HG03064 (cell line): Measurements from ENCODE around the gene TSPAN3.

Experiments used
- ATAC-seq: cut with Tn5 transposase; IDR thresholded peaks from one replicate; pipeline ENCODE4 v1.9.1; 2021; ENCODE audit warnings: low read depth; ENCODE audit not compliant: unreplicated experiment

TSPAN3 gene

GRCh38 chr15:77012868-77013267 lies 58.0 kb downstream of the TSPAN3 start:
- no peak for ATAC-seq

- no peak for ATAC-seq
These were observed 58.7 kb downstream of the TSPAN3 start for GRCh38 chr15:77012117-77012712.

DNA sequence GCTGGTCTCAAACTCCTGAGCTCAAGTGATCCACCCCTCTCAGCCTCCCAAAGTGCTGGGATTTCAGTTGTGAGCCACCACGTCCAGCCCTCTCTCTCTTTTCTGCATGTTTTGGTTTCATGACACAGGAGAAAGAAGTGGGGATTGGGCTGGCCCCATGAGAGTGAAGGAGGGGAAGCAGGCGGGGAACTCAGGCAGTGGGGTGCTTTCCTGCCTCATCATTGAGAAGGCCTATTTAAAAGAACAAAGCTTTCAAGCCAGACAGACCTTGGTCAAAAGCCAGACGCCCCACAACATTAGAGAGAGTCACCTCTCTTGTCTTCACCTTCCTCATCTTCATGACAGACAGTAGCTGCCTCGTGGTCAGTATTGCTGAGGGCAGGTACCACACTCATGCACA lies 60.1 kb downstream of the TSPAN3 start:
- ATAC-seq, result no peak

DNA sequence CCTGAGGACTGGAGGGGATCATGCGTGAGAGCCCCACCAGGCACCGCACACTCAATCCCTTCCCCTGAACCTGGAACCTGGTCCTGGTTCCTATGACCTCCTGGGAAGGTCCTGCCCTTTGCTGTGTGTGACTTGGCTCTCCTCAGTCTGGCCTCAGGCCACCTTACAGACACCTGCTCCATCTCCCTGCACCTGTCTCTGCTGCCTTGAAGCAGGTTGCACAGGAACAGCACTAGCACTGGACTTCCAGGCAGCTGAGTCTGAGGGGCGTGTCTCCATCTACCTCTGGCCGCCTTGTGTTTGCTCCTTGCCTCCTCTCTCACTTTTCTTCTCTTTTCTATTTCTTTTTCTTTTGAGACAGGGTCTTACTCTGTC lies 60.6 kb downstream of the TSPAN3 start:
- ATAC-seq, result no peak

- ATAC-seq, result no peak
These were observed 61.1 kb downstream of the TSPAN3 start for GRCh38 chr15:77009646-77010311.

GRCh38 chr15:77009176-77009575 lies 61.7 kb downstream of the TSPAN3 start:
- no peak for ATAC-seq

GRCh38 chr15:77004189-77004588 lies 66.7 kb downstream of the TSPAN3 start:
- ATAC-seq, result no peak

- peak; percentile 66 for ATAC-seq
These were observed 67.7 kb downstream of the TSPAN3 start for GRCh38 chr15:77002954-77003912.

GRCh38 chr15:77002436-77002835 lies 68.5 kb downstream of the TSPAN3 start:
- ATAC-seq, result no peak

GRCh38 chr15:77001966-77002365 lies 68.9 kb downstream of the TSPAN3 start:
- ATAC-seq, result no peak

GRCh38 chr15:77001351-77001750 lies 69.6 kb downstream of the TSPAN3 start:
- no peak for ATAC-seq

DNA sequence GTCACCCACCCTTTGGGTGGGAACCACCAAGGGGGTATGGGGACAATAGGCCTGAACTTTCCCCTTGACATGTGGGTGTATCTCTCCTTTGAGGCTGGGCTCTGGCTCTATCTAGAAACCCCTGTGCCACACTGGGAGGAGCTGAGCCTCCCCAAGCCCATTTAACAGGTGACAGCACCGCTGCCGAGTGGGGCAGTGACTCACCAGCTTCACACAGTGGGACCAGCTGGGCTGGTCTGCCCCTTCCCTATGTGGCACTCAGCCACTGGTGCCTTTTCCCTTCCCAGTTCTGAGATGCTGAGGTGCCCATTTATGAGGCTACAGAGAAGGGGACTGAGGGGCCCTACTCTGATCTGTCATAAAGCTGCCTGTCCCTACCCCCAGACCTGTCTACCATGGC lies 70.9 kb downstream of the TSPAN3 start:
- no peak for ATAC-seq

DNA sequence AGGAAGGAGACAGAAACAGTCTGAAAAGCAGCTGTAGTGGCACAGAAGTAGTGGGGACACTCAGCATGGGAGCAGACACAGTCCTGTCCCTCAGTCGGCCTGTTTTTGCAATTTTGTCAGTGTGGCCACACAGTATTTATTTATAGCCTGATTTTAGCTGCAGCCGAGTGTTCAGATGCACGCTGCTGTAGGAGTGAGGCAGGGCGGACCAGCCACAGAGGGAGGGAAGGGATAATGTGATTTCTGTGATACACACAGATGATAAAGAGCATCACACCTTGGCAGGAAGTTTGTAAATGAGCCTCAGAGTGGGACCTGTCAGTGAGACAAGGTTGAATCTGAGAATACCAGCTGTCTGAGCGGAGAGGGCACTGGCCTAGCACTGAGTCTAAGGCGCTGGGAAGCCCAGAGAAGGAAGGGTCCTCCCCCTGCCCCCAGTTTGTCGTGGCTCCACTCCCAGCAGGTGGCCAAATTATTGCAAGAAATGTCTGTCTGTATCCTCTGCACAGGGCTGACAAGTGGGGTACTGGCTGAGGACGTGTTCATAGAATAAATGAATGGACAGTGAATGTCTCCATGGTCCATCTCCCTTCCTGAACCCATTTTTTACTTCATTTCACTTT lies 72.1 kb downstream of the TSPAN3 start:
- no peak for ATAC-seq

DNA sequence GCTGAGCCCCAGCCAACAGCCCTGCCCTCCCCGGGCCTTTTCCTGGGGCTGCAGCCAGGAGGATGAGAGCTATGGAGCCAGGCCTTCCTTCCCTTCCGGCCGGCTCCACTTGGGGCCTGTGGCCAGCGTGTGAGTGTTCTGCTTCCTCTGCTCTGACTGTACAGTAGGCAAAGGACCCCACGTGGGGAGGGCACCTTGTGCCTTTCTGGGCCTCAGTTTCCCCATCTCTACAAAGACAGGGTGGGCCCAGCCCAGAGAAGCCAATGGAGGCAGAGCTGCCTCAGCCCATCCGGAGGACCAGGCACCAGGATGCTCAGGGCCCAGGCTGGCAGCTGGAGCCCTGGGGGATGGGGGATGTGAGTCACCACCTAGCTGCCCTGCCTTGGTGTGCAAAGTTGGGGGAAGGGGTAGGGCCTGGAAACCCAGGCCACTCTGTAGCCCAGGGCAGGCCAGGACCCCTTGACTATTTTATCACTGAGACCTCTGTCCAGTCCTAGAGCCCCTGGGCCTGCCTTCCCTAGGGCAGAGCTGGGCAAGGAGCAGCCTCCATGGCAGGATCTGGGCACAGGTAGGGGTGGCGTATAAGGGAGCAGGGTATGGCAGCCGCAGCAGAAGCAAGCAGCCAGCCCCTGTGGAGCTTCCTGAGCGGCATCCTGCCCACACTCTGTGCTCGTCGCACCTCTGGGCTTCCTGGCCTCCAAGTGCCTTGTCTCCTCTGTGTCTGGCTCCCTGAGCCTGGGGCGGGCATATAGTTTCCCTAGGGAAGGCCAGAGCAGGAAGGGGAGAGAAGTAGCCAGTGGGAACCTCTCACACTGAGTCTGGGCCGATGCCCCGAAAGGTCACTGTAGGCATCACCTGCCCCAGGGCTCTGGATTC lies 74.1 kb downstream of the TSPAN3 start:
- no peak for ATAC-seq

GRCh38 chr15:76996076-76996525 lies 74.8 kb downstream of the TSPAN3 start:
- no peak for ATAC-seq

GRCh38 chr15:76994971-76995945 lies 75.7 kb downstream of the TSPAN3 start, which contains the start of gene PSTPIP1:
TSS of gene PSTPIP1 (plus strand) at chr15:76995126. CDS start at chr15:76995574, 448 bp downstream.
- peak; percentile 62 for ATAC-seq

DNA sequence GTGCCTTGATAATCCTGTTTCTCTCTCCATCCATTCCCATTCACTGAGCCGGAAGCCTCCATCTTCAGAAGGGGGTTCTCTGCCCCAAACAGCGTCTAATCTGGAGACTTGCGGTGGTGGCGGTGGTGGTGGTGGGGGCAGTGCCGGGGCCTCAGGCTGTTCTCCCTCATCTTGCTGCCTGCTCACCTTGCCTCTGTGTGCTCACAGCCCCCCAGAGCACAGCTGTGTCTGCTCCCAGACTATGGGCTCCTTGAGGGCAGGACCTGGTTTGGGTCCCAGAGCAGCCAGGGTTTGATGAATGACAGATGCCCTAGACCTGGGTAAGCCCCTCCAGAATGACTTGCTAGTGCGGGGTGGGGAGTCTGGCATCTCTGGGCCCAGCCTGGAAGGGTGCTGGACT lies 76.4 kb downstream of the TSPAN3 start:
- ATAC-seq, result no peak

DNA sequence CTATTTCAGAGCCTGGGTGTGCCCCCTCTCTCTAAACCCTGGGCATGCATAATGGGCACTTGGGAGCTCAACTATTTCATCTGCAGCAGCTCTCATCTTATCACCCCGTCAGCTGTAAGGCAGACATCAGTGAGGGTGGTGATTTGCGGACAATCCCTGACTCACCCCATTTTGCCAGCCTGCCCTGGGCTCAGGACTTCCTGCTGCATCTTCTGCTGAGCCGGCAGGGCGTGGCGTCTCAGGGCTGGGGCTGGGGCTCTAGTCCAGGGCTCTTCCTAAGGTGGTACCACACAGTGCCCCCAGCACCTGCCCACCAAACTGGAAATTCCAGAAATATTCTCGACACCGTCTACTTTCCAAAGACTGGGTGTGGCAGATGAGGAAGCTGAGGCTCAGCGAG lies 76.9 kb downstream of the TSPAN3 start:
- no peak for ATAC-seq
